A549 (cell line): ENCODE data around the gene OSBPL6.
"Not testable (repeated sequence)": the region's sequence is repeated elsewhere in the genome, so short reads cannot be mapped to it uniquely, and the experiment has no call there.

Experiments
- CHD4 ChIP-seq: fragments of 200-600 bp; sonication (generic); IDR thresholded peaks from 2 replicates; pipeline ENCODE4 v1.6.1; 2016; ENCODE audit warnings: antibody characterized with exemption, mild to moderate bottlenecking, borderline replicate concordance
- EHMT2 ChIP-seq: fragments of 200-600 bp; sonication (generic); IDR thresholded peaks from 2 replicates; pipeline ENCODE4 v1.6.1; 2016; ENCODE audit warnings: antibody characterized with exemption, low read depth, mild to moderate bottlenecking, moderate library complexity
- ELK1 ChIP-seq: fragments of 150-350 bp; IDR thresholded peaks from 2 replicates; pipeline ENCODE4 v1.6.1; 2014; ENCODE audit warnings: low read depth, mild to moderate bottlenecking, low read length
- EP300 ChIP-seq, 2 experiments: fragments of >200 bp; sonication (Bioruptor Twin); formaldehyde crosslinking; IDR thresholded peaks; 2 replicates in 1 of 2; 3 replicates in 1 of 2; pipeline ENCODE4 v1.6.1; 2016 to 2017
- ESRRA ChIP-seq: fragments of 150-350 bp; IDR thresholded peaks from 2 replicates; pipeline ENCODE4 v1.6.1; 2014; ENCODE audit warnings: mild to moderate bottlenecking, low read length, borderline replicate concordance
- JUN ChIP-seq, 2 experiments: fragments of >200 bp; sonication (Bioruptor Twin); formaldehyde crosslinking; IDR thresholded peaks; 2 replicates in 1 of 2; 3 replicates in 1 of 2; pipeline ENCODE4 v1.6.1; 2016 to 2017
- MAZ ChIP-seq: fragments of 150-350 bp; IDR thresholded peaks from 2 replicates; pipeline ENCODE4 v1.6.1; 2014; ENCODE audit warnings: antibody characterized with exemption, low read depth, low read length, borderline replicate concordance
- PHF8 ChIP-seq: fragments of 200-600 bp; sonication (generic); IDR thresholded peaks from 2 replicates; pipeline ENCODE4 v1.6.1; 2016; ENCODE audit warnings: low read depth, mild to moderate bottlenecking, antibody characterized with exemption, moderate library complexity, borderline replicate concordance
- POLR2A ChIP-seq: IDR thresholded peaks from 2 replicates; pipeline ENCODE4 v1.6.1; 2012; ENCODE audit warnings: mild to moderate bottlenecking, low read length
- RCOR1 ChIP-seq: fragments of 150-350 bp; IDR thresholded peaks from 2 replicates; pipeline ENCODE4 v1.6.1; 2014; ENCODE audit warnings: antibody characterized with exemption, low read length, low read depth
- SMC3 ChIP-seq: fragments of >200 bp; sonication (Bioruptor Twin); formaldehyde crosslinking; IDR thresholded peaks from 3 replicates; pipeline ENCODE4 v1.6.1; 2018; ENCODE audit warnings: inconsistent platforms
- TF ChIP-seq, protein P1 (sequence below): fragments of >200 bp; sonication (Bioruptor Twin); formaldehyde crosslinking; IDR thresholded peaks from 3 replicates; pipeline ENCODE4 v1.5.1; 2016

- TF ChIP-seq, protein P1, sequence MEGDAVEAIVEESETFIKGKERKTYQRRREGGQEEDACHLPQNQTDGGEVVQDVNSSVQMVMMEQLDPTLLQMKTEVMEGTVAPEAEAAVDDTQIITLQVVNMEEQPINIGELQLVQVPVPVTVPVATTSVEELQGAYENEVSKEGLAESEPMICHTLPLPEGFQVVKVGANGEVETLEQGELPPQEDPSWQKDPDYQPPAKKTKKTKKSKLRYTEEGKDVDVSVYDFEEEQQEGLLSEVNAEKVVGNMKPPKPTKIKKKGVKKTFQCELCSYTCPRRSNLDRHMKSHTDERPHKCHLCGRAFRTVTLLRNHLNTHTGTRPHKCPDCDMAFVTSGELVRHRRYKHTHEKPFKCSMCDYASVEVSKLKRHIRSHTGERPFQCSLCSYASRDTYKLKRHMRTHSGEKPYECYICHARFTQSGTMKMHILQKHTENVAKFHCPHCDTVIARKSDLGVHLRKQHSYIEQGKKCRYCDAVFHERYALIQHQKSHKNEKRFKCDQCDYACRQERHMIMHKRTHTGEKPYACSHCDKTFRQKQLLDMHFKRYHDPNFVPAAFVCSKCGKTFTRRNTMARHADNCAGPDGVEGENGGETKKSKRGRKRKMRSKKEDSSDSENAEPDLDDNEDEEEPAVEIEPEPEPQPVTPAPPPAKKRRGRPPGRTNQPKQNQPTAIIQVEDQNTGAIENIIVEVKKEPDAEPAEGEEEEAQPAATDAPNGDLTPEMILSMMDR: not testable (repeated sequence)
- TF ChIP-seq EP300 (IDR thresholded peaks at IDR 0.05); MAZ; CHD4; SMC3; ELK1; POLR2A; ESRRA; JUN (IDR thresholded peaks at IDR 0.05); EHMT2; RCOR1; PHF8: not testable (repeated sequence)
Observed at GRCh38 chr2:178323331-178323730, 129.0 kb downstream of the OSBPL6 start.
